Activated CD4-positive, alpha-beta T cell treated with anti-CD3 and anti-CD28 coated beads, Interleukin-2, amount 50 U/mL, for 1 hour (primary cell): ENCODE data around the gene WDR41.
"Not testable (repeated sequence)": the region's sequence is repeated elsewhere in the genome, so short reads cannot be mapped to it uniquely, and the experiment has no call there.

Experiments used
- DNase-seq: peaks from one replicate; pipeline ENCODE4 v3.0.0-alpha.2; 2020

The WDR41 gene

GRCh38 chr5:77398896-77399295, 93.2 kb downstream of the WDR41 start:
- DNase-seq: no peak

- no peak for DNase-seq
Measured at GRCh38 chr5:77398458-77398857, 93.7 kb downstream of the WDR41 start.

- DNase-seq: no peak
Measured at GRCh38 chr5:77397686-77398292, 94.3 kb downstream of the WDR41 start.

DNA sequence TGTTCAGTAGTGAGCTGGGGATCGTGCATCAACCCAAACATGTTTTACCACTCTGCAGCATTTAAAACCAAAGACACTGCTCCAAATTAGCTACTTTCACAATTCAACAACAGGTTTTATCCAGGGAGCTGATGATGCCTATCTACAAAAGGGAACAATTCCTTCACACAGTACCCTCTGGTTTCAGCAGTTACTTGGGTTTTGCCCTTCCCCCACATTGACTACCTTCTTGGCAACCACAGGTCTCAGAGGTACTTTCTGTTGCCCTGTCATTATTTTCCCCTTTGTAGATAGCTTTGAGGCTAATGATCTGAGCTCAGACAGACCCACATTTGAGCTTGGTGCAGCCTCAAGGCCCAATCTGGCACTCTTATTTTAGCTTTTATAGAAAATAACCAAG, 96.1 kb downstream of the WDR41 start:
- no peak for DNase-seq

DNA sequence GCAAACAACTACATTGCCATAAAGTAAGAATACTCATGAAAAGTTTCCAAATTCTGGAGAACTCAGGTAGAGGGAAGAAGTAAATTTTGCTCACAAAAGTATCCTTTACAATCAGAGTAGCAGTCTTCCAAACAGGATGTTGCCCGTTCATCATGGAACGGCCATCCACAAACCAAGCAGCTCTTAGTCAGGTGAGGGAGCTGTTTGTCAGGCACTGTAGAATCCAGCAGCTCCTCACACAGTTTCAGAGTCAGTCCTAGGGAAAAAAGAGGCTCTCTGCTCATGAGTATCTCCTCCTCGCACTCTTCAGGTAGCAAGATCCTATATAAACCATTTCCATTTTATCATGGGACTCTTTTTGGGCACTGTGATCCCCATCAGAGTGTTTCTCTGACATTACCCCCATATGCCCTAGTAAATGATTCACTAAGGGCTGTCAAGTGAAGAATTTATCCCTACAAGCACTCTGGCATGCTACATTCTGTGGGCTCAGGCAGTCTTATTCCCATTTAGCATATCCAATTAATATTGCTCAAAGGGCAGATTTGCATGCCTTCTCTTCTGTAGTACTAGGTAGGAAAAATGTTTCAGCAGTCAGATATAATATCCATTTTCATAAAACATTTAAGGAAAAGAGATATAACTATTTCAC, 97.9 kb downstream of the WDR41 start:
- DNase-seq: no peak

DNA sequence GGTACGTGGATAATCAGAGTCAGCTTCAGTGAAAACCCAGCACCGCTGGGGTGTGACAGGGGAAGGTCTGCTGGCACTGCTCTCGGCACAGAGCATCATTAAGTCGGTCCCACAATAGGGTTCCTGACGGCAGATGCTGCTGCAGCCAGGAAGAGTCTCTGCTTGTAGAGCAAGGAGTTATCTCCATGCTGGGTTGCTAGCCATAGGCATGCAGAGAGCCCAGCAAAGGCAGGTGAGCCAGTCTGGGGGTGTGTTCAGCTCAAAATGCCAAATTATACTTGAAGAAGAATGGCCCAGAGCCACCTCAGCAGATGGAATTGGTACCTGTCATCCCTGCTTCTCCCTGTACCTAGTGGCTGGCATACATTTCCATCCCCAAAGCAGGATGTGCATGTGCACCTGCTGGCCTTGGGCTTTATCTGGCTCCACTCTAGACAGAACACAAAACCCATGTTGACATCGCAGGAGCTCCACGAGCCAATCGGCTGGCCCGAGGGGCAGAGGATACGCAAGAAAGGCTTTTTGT, 100.8 kb downstream of the WDR41 start:
- no peak for DNase-seq

DNA sequence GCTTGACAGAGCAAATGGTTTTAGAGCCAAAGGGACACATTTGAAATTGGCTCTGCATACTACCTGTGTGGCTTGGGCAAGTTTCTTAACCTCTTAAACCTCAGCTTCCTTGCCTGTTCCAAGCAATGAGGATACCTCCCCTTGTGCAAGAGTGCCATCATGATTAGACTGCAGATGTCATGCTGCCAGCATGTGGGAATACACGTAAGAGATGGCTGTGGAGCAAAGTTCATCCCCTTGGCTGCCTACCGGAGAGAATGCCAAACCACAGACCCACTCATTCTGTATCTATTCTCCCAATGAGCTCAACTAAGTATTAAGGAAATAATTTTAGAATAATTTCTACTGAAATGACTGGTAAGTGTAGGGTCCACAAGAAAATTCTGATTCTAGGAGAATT, 101.3 kb downstream of the WDR41 start:
- DNase-seq: no peak

DNA sequence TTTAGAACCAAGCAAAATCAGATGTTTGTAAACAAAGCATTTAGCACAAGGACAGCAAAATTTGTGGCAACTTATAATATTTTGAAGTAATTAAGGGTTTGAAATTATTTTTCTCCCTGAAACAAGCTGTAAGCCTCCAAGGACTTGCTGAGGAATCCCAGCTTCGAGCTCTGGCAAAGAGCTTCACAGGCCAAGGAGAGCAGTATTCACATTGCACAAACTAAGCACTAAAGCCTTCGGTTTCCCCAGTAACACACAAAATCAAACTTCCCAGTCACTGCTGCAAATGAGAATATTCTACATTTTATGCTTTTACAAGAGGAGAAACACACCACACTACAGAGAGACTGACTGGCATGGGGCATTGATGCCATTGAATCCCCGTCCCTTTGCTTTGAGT, 101.9 kb downstream of the WDR41 start:
- DNase-seq: no peak

DNA sequence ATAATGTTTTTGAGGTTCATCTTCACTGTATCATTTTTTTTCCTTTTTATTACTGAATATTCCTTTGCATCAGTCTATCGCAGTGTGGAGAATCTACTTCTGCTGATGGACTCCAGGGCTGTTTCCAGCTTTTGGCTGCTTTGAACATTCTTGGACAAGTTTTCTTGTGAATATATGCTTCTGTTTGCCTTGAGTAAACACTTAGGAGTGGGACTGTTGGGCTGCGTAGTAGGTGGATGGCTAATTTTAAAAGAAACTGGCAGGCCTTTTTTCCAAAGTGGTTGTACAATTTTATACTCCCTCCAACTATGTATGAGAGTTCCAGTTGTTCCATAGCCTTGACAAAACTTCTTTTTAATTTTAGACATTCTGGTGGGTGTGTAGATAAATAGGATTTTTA, 102.4 kb downstream of the WDR41 start:
- no peak for DNase-seq

GRCh38 chr5:77386340-77386739, 105.8 kb downstream of the WDR41 start:
- not testable (repeated sequence) for DNase-seq

DNA sequence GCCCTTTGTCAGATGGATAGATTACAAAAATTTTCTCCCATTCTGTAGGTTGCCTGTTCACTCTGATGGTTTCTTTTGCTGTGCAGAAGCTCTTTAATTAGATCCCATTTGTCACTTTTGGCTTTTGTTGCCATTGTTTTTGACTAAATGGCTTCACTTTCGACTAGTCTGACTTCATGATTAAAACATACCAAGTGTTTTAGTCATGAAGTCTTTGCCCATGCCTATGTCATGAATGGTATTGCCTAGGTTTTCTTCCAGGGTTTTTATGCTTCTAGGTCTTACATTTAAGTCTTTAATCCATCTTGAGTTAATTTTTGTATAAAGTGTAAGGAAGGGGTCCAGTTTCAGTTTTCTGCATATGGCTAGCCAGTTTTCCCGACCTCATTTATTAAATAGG, 108.8 kb downstream of the WDR41 start:
- not testable (repeated sequence) for DNase-seq
